ENCODE data around the gene SLC8A1.

SLC8A1 gene

DNA sequence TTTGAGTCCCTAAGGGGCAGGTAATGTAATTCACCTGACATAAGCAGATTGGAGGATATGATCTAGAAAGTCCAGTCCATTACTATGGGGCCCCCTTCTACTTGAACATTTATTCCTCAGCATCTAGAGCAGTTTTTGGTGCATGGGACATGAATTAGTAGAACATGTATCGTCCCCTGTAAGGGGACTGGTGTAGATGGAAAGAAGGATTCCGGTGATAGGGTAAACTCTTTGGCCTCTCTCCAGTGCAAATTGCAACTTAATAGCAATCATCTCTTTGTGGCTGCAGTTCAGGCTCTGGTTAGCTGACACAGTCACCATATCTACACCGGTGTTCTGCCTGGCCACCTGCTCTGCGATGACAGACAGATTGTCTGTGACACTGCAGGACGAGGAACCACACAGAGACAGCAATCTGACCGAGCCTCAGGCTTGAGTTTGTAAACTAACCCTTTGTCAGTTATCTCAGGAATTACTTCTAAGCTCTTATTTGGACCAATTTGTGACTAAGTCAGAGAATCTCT lies 6.4 kb upstream of the SLC8A1 start:
- no peak for DNase-seq (ENCODE audit: low spot score)

DNA sequence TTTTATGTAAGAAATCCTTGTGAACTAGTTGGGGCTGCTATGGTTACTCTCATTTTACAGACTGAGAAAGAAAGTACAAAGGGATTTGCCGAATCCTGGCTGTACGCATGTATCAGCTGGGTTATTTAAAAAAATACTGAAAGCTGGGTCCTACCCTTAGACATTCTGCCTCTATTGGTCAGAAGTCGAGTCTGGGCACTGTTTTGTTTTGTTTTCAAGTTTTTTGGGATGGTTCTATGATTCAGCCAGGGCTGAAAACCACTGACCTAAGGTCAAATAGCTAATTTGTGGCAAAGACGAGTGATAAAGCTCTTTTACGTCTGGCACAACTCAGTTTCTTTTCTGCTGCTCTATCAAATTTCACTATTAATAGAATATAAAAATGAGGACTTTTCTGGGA lies 5.9 kb upstream of the SLC8A1 start:
- DNase-seq (ENCODE audit: low spot score): no peak

DNA sequence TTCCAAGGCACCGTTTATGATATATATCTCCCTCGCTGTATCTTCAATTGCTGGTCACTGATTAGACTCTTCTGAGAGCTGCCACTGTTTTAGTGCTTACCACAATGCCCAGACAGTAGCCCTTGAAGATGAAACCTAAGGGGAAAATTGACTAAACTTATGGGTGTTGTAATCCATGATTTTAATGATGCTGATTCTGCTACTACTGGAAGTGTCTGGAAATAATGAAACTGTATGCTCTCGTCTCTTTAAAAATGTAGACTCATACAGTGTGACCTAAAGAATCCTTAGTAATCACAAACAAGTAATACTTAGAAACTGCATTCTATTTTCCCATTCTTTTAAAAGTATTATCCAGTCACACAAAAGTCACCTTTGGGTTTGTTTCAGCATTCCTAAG lies 5.5 kb upstream of the SLC8A1 start:
- DNase-seq (ENCODE audit: low spot score): no peak

DNA sequence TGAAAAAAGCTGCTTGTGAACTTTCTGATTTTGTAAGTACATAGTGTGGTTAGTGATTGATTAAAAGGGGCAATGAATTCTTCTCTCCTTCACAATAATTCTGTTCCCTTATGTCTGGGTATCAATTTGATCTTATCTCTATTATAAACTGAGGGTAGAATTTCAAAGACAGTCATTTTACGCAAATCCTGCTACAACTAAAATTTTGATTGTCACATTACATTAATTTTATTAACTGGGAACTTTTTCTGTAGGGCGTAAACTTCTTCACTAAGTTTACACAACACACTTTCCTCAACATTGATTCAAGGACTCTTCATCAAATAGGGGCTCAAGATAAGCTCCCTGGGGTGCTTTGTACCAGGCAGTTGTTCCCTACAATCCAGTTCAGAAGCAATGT lies 5.0 kb upstream of the SLC8A1 start:
- no peak for DNase-seq (ENCODE audit: low spot score)

DNA sequence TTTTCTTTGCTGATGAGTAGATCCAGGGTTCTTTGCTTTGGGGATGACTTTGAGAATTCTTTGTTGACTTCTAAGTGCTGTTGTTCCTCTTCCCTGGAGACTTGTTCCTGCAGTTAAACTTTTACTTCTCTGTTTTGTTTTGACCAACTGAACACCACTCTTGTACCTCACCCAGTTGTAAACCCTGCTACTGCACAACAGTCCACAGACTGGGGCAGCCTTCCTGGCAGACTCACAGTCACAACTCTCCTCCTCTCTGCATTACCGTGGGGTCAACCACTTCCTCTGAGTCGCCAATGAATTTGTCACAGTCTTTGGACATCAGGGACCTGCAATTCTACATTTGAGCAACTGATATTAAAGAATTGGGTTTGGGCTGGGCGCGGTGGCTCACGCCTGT lies 3.8 kb upstream of the SLC8A1 start:
- DNase-seq (ENCODE audit: low spot score): no peak

DNA sequence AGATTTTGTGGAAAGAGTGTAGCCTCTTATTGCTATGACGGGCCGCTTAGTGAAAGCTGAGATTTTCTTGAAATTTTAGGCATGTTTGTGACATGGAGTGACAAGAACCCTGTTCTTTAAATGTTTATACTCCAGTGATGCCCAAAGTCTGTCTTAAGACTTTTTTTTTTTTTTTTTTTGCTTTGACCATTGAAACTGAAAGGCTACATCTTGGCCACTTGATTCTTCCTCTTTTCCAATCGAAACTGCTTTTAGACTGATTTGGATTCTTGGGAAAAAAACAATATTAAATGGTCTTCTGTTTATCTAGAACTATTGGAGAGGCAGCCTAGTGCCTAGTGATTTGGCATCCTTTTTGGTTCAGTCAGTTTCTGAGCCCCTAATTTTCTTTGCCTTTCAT lies 2.4 kb upstream of the SLC8A1 start:
- no peak for DNase-seq (ENCODE audit: low spot score)

DNA sequence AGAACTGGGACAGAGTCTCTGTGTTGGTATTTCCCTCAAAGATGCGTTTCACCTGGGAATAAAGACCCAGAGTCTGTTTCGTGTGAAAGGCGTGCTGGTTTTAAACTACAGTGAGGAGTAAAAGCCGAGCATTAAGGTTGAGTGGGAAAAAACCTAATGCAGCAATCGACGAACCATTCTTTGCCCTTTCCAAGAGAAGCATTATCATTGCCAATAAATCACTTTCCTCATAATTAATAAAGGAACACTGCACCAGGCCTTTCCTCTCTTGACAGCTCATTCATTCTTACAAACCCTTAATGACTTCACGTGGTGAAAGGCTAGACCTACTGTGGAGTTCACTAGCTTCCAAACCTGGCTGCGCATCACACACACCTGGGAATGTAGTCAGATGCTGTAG lies 896 bp upstream of the SLC8A1 start:
- no peak for DNase-seq (ENCODE audit: low spot score)

DNA sequence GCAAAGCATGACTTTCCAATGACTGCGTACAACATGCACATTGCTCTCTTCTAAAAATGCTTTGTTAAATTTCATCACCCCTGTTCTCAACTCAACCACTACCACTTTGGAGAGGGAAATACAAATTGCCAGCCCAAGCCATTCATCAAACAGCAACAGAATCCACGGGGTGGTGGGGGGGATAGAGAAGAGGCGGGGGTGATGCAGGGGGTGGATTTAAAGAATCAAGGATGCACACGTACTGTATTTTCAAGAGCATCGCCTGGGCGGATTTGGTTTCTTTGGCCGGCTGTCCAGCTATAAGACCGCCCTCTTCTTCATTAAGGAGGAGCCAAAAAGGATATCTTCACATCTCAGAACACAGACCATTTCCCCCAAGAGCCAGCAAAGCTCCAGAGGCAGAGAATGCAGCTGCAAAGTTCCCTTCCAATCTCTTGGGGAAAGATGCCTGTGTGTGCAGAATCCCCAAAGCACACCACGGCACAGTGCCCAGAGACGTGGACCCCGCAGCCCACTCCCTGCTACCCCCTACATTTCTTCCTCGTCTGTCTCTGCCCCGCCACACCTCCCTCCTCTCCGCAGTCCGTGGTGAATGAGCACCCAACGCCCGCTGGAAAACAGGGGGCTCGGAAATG lies 977 bp downstream of the SLC8A1 start:
- DNase-seq (ENCODE audit: low spot score): peak; percentile 13

DNA sequence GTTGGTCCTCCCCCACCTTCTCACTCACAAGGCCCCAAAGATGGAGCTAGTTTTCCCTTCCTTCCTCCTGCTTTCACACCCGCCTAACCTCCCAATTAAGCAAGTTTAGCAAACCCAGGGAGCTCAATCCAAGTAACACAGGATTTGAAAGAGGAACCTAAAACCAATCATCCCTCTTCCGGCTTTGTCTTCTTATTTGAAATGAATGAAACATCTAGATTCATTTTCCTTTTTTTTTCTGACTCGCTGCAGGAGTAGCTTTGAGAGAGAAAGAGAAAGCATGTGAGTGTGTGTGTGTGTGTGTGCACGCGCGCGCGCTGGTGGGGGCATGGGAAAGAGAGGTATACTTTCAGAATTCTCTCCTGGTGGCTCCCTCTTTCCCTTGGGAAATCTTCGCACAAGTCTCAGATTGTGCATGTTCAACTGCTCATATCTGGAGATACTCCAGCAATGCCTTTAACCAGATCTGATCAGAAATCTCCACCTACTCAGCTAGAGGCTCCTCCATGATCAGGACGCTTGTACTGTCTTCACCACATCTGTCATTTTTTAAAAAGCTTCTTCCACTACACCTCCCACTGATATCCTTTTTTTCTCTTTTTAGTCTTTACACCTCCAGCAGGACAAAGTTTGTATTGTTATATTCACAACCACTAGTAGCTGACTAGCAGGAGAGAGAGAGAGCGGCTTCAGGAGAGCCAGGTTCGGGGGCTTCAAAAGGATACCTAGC lies 1.7 kb downstream of the SLC8A1 start:
- peak; percentile 22 for DNase-seq (ENCODE audit: low spot score)

DNA sequence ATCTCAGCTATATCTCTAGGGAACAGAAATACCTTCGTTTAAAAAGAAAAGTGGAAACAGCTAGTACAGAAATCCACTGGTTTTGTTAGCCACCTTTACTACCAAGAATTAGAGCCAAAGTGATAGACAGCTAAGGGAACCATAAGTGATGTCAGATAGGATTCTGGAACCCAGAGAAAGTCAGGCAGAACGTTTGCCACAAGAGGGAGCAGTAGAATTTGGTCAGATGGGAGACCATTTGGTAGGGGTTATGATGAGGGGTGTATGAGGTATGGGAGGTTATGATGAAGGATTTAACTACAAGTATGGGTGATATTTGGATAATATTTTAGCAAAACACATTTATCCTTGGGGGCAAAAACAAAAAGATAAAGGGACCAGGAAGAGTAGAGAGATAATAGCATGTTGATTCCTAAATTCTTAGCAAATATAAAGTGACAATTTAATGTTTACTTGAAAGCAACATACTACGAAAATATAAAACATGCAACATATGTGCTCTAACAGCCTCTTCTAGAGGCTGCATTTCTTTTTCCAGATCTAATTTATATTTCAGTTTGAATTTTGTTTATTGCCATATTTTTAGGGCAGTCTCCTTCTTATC lies 3.3 kb downstream of the SLC8A1 start:
- DNase-seq (ENCODE audit: low spot score): peak; percentile 68

DNA sequence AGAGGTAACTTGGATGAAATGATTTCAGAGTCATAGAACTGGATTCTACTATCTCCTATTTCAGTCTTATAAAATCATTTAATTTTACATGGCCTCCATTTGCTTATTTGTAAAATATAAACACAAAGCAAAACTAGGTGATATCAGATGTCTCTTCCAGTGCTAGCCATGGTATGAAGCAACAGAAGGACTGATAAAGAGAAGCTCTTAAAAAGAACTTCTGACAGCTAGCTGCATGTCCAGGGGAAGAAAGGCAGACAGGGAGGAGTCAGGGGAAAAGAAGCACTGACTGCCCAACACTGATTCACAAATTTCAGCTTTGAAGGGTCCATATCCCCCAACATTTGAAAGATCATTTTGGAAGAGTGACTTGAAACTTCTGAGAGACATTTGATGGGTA lies 6.4 kb downstream of the SLC8A1 start:
- DNase-seq (ENCODE audit: low spot score): no peak

DNA sequence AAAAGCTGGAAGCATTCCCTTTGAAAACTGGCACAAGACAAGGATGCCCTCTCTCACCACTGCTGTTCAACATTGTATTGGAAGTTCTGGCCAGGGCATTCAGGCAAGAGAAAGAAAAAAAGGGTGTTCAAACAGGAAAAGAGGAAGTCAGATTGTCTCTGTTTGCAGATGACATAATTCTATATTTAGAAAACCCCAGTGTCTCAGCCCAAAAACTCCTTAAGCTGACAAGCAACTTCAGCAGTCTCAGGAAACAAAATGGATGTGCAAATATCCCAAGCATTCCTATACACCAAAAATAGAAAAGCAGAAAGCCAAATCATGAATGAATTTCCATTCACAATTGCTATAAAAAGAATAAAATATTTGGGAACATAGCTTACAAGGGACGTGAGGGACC lies 11.1 kb downstream of the SLC8A1 start:
- DNase-seq (ENCODE audit: low spot score): peak; percentile 36

DNA sequence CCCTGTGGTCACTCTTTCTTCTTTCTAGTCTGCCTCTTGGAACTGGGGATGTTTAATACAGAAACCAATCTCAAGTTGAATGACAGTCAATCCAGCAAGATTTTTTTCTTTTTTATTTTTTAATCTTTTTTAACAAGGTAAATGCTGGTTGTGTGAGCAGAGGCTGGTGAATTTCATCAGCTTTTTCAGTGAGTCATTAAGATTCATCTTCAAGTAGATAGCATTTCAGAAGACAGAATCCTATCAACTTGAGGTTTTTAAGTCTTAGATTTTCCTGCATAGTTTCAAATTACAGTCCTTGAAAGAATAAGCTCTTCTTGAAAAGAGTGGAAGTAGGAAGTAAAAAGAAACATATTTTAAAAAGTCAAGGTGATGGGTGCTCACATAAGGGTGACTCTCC lies 12.4 kb downstream of the SLC8A1 start:
- no peak for DNase-seq (ENCODE audit: low spot score)

DNA sequence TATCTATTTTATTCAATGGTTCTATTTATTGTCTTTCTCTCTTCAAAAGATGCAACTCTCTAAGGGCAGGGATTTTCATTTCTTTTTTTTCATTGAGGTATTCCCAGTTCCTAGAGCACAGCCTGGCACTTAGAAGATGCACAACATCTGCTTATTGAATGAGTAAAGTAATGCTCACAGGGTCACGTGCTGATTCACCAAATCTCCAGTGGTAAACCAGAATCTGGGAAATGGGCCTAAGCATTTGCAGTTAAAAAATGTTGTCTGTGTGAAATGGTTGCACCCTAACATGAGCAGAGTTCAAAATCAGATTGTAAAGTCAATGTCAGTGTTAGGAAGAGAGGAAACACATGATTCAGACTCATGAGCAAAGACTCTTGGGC lies 15.8 kb downstream of the SLC8A1 start:
- no peak for DNase-seq (ENCODE audit: low spot score)

DNA sequence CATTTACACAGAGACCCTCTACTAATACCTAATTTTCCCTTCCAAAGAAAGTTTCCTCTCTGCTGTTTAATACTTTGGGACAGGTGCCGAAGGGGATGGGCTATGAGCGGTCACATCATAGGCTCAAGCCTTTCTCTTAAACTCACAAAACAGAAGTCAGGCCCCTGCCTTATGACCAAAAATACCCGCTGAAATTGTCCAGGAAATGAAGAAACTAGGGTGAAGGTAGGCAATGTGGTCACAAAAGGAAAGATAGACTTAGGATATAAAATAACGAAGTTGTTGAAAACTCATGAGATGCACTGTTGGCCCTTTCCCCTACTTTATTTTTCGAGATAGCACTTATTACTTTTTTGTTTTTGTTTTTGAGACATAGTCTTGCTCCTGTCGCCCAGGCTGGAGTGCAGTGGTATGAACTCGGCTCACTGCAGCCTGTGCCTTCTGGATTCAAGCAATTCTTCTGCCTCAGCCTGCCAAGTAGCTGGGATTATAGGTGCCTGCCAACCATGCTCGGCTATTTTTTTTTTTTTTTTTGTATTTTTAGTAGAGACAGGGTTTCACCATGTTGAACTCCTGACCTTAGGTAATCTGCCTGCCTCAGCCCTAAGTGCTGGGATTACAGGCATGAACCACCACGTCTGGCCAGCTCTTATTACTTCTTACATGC lies 16.3 kb downstream of the SLC8A1 start:
- no peak for DNase-seq (ENCODE audit: low spot score)

DNA sequence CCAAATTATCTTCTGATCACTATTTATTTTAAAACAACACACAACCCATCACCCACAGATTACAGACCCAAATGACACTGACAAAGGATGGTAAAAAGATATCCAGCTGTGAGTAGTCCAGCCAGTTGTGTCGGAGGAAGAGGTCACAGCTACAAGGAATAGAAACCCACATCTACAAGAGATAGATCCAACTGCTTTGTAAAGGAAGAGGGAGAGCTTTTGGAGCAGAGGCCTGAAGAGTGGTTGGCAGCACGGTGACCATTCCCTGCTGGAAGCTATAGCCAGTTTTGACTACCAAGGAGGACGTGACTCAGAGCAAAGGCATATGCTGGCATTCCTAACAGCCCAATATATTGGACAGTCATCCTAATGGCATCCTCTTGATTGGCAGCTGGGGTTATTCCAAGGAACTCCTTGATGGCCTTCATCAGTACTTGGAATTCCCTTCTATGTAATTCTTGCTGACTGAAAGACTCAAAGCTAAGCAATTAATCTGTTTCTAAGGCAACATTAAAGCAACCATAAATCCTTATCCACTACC lies 17.1 kb downstream of the SLC8A1 start:
- DNase-seq (ENCODE audit: low spot score): no peak

DNA sequence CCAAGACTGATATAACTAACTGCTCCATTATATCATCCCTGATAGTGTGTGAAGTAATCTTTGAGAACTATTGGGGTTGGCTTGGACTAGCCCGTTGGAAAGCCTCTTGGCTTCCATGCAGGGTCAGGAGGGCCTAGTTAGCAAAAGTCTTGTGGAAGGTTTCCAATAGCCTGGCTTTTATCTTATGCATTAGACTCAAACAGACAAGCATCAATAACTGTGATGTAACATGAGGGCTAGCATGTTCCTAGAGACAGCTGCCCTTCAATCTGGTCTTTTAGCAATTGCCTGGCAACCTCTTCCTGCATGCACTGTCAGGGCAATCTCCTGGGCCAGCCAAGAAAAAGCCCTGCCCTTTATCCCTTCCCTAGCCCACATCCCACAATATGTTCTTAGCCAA lies 18.2 kb downstream of the SLC8A1 start:
- no peak for DNase-seq (ENCODE audit: low spot score)

DNA sequence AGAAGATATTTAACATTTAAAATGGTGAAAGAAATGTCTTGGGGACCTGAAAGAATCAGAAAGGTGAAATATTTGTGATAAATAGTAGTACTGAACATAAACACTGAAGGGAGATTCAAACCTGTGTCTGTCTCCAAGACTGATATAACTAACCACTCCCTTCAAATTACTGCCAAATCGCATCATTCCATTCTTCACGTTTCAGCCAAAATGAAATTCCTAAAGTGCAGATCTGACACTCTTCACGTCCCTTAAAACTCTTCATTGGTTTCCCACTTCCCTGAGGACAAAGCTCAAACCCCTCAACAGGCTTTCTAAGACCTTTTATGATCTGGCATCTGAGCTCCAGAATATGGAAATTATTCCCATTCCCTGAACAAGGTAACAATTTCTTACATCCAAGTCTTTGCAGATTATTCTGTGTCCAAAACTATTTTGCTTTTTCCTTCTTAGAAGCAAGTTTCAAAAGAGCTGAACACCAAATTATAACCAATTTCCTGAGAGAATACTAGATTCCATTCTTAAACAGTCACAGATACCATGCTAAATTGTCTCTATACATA lies 18.9 kb downstream of the SLC8A1 start:
- no peak for DNase-seq (ENCODE audit: low spot score)

DNA sequence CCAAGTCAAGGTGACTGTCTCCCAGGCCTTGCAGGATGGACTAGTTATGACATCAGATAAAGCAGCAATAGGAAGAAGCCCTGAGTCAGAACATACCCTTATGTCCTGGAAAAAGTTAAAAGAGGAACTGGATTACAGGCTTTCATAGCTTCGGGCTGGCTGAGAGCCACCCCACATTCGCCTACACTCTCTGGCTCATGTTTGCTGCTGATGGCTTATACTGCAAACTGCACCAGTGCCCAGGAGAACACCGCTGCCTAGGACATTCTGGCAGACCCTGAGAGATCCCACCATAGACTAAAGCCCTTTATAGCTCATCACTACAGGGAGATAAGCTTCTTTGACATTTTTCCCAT lies 20.3 kb downstream of the SLC8A1 start:
- no peak for DNase-seq (ENCODE audit: low spot score)

DNA sequence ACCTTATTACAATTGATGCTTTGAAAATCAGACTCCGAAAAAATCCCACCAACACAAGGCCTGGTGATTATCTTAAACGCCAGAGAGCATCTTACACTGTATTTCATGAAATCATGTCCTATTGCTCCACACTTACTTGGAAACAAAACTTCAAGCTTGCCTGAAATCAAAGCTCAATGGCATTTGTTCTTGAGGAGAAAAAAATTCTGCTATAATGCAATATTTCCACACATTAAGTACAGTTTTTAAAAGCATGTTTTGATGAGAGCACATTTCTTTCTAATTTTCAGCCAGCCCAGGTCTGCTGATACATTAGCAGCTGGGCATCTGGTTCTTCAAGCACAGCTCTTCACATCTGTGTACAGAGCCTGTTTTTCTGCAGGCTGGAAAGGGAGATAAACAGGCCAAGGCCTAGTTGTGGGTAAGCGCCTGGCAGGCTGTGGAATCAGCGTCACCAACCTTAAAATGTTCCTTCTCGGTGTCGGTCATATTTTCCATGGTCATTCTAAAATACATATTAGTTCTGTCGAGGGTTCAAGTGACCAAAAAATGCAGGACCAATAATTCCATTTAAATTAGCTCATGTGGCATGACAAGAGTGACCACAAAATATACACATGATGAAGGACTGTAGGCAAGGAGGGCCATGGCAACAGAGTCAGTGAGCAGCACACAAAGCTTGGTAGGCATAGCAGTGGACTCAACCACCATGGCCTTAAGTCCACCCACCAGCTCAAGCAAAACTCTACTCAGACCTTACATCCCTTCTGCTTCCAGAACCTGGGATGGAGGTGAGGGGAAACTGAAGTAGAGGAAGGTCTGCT lies 20.9 kb downstream of the SLC8A1 start:
- no peak for DNase-seq (ENCODE audit: low spot score)

DNA sequence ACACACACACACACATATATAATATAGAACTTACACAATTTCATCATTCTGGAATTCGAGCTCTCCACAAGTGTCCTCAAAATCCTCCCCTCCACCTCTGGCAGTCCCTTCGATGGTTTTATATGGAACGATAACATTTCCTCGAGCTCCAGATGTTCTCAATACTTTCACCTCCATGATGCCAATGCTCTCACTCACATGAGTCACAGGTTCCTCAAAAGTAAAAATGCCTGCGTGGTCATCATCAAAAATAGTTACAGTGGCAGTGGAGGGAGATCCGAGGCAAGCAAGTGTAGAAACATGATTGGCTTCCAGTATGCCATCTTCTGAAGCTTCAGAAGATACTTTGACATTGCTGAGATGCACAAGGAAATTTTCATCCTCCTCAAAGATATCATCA lies 23.5 kb downstream of the SLC8A1 start:
- no peak for DNase-seq (ENCODE audit: low spot score)
